ENCODE results near the gene NTNG1. TPM values are rescaled to one million over a fixed set of nuclear protein-coding genes. Genes with fewer than 3 reads are reported as not detected.

NTNG1 gene
- total RNA-seq, 2 donors from 2014 or later, result not detected

GRCh38 chr1:107298526-107298925 is 157.7 kb downstream of the NTNG1 start:
- no peak for ATAC-seq
- H3K4me3 Mint-ChIP-seq, result no peak overlapping the region
- peaks cover 7% of the 10 kb centered on the region for H3K27me3 Mint-ChIP-seq
- H3K9me3 ChIP-seq (ENCODE audit: control insufficient read depth, low read length, poor library complexity, severe bottlenecking), result no peaks in the 10 kb centered on the region
- no peaks in the 10 kb centered on the region for H3K4me1 Mint-ChIP-seq
- DNase-seq, result no peak
- peaks cover 2% of the 10 kb centered on the region for H3K36me3 Mint-ChIP-seq (ENCODE audit: low read depth)
- H3K27ac Mint-ChIP-seq, result no peak overlapping the region

GRCh38 chr1:107299521-107299920 is 158.7 kb downstream of the NTNG1 start:
- DNase-seq (no peak), ATAC-seq (no peak)
- no peak overlapping the region for H3K27ac Mint-ChIP-seq
- no peak overlapping the region for H3K4me3 Mint-ChIP-seq
- no peaks in the 10 kb centered on the region for H3K4me1 Mint-ChIP-seq
- peaks cover 7% of the 10 kb centered on the region for H3K27me3 Mint-ChIP-seq
- H3K36me3 Mint-ChIP-seq (ENCODE audit: low read depth), result peaks cover 2% of the 10 kb centered on the region
- no peaks in the 10 kb centered on the region for H3K9me3 ChIP-seq (ENCODE audit: control insufficient read depth, low read length, poor library complexity, severe bottlenecking)

- no peaks in the 10 kb centered on the region for H3K36me3 Mint-ChIP-seq (ENCODE audit: low read depth)
- no peak overlapping the region for H3K27ac Mint-ChIP-seq
- no peaks in the 10 kb centered on the region for H3K27me3 Mint-ChIP-seq
- DNase-seq (no peak), ATAC-seq (no peak)
- no peak overlapping the region for H3K4me3 Mint-ChIP-seq
- no peaks in the 10 kb centered on the region for H3K9me3 ChIP-seq (ENCODE audit: control insufficient read depth, low read length, poor library complexity, severe bottlenecking)
- no peaks in the 10 kb centered on the region for H3K4me1 Mint-ChIP-seq
Observed at GRCh38 chr1:107309962-107310361, 169.1 kb downstream of the NTNG1 start.

GRCh38 chr1:107315652-107316051 is 174.8 kb downstream of the NTNG1 start:
- no peaks in the 10 kb centered on the region for H3K9me3 ChIP-seq (ENCODE audit: control insufficient read depth, low read length, poor library complexity, severe bottlenecking)
- peaks cover 2% of the 10 kb centered on the region for H3K27me3 Mint-ChIP-seq
- H3K36me3 Mint-ChIP-seq (ENCODE audit: low read depth), result no peaks in the 10 kb centered on the region
- no peak overlapping the region for H3K4me3 Mint-ChIP-seq
- DNase-seq (no peak), ATAC-seq (no peak)
- no peak overlapping the region for H3K27ac Mint-ChIP-seq
- H3K4me1 Mint-ChIP-seq, result no peaks in the 10 kb centered on the region

DNA sequence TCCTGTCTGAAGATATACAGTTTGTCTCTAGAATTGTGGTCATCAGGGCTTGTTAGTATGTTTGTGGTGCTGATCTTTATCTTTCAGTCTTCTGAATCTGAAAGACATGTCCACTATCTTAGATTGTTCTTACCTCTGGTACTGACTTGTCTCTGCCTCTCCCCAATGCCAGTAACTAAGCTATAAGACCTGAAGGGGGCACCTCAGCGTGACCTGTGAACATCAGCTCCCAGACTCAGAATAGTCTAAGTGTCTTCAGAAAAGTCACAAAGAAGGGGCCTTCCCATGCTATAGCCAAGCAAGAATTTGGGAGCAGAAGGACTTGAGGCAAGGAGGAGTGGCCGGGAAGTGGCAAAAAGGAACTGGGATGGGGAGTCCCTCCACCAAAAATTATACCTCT is 178.1 kb downstream of the NTNG1 start:
- H3K9me3 ChIP-seq (ENCODE audit: control insufficient read depth, low read length, poor library complexity, severe bottlenecking), result no peaks in the 10 kb centered on the region
- no peak for ATAC-seq
- no peaks in the 10 kb centered on the region for H3K36me3 Mint-ChIP-seq (ENCODE audit: low read depth)
- no peak for DNase-seq
- H3K27ac Mint-ChIP-seq, result no peak overlapping the region
- no peaks in the 10 kb centered on the region for H3K4me1 Mint-ChIP-seq
- H3K27me3 Mint-ChIP-seq, result peaks cover 6% of the 10 kb centered on the region
- no peak overlapping the region for H3K4me3 Mint-ChIP-seq

- Mint-ChIP-seq H3K4me3 (no peak overlapping the region), H3K36me3 (ENCODE audit: low read depth) (no peaks in the 10 kb centered on the region), H3K27ac (no peak overlapping the region), H3K27me3 (peaks cover 6% of the 10 kb centered on the region), H3K4me1 (no peaks in the 10 kb centered on the region)
- ATAC-seq (no peak), DNase-seq (no peak)
- no peaks in the 10 kb centered on the region for H3K9me3 ChIP-seq (ENCODE audit: control insufficient read depth, low read length, poor library complexity, severe bottlenecking)
Observed at GRCh38 chr1:107323784-107324183, 182.9 kb downstream of the NTNG1 start.

GRCh38 chr1:107326824-107327445 is 186.1 kb downstream of the NTNG1 start:
- DNase-seq (no peak), ATAC-seq (no peak)
- Mint-ChIP-seq H3K36me3 (ENCODE audit: low read depth) (no peaks in the 10 kb centered on the region), H3K27me3 (peaks cover 4% of the 10 kb centered on the region), H3K27ac (no peak overlapping the region), H3K4me3 (no peak overlapping the region), H3K4me1 (no peaks in the 10 kb centered on the region)
- no peaks in the 10 kb centered on the region for H3K9me3 ChIP-seq (ENCODE audit: control insufficient read depth, low read length, poor library complexity, severe bottlenecking)

GRCh38 chr1:107327446-107327845 is 186.6 kb downstream of the NTNG1 start:
- DNase-seq, result no peak
- Mint-ChIP-seq H3K4me3 (no peak overlapping the region), H3K36me3 (ENCODE audit: low read depth) (no peaks in the 10 kb centered on the region), H3K27ac (no peak overlapping the region), H3K27me3 (peaks cover 4% of the 10 kb centered on the region), H3K4me1 (no peaks in the 10 kb centered on the region)
- H3K9me3 ChIP-seq (ENCODE audit: control insufficient read depth, low read length, poor library complexity, severe bottlenecking), result no peaks in the 10 kb centered on the region
- no peak for ATAC-seq

GRCh38 chr1:107328087-107328486 is 187.2 kb downstream of the NTNG1 start:
- H3K9me3 ChIP-seq (ENCODE audit: control insufficient read depth, low read length, poor library complexity, severe bottlenecking), result no peaks in the 10 kb centered on the region
- Mint-ChIP-seq H3K4me1 (no peaks in the 10 kb centered on the region), H3K36me3 (ENCODE audit: low read depth) (no peaks in the 10 kb centered on the region), H3K4me3 (no peak overlapping the region), H3K27me3 (peaks cover 4% of the 10 kb centered on the region), H3K27ac (no peak overlapping the region)
- DNase-seq (no peak), ATAC-seq (no peak)

GRCh38 chr1:107339775-107340174 is 198.9 kb downstream of the NTNG1 start:
- H3K9me3 ChIP-seq (ENCODE audit: control insufficient read depth, low read length, poor library complexity, severe bottlenecking), result no peaks in the 10 kb centered on the region
- no peaks in the 10 kb centered on the region for H3K4me1 Mint-ChIP-seq
- no peak for ATAC-seq
- H3K36me3 Mint-ChIP-seq (ENCODE audit: low read depth), result no peaks in the 10 kb centered on the region
- DNase-seq, result no peak
- peaks cover 8% of the 10 kb centered on the region for H3K27me3 Mint-ChIP-seq
- H3K27ac Mint-ChIP-seq, result no peak overlapping the region
- no peak overlapping the region for H3K4me3 Mint-ChIP-seq

- H3K27ac Mint-ChIP-seq, result no peak overlapping the region
- ATAC-seq (no peak), DNase-seq (no peak)
- H3K36me3 Mint-ChIP-seq (ENCODE audit: low read depth), result no peaks in the 10 kb centered on the region
- H3K4me1 Mint-ChIP-seq, result no peaks in the 10 kb centered on the region
- H3K4me3 Mint-ChIP-seq, result no peak overlapping the region
- H3K27me3 Mint-ChIP-seq, result peaks cover 8% of the 10 kb centered on the region
- no peaks in the 10 kb centered on the region for H3K9me3 ChIP-seq (ENCODE audit: control insufficient read depth, low read length, poor library complexity, severe bottlenecking)
Observed at GRCh38 chr1:107342316-107342715, 201.5 kb downstream of the NTNG1 start.

DNA sequence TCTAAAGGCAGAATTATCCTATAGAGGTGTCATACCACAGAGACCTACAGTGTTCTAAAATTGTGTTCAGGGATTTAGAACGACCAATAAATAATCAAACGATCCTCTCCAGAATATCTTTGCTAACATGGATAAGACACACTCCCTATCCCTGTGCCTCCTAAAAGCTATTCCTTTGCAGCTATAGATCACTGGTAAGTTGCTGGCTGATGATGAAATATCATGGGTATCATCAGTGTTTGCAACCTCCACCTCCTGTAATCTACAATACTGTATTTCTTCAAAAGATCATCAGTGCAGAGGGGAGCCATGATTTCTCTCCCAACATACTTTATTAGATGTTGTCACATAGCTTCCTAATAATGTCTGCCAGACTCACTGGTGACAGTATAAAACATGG is 201.9 kb downstream of the NTNG1 start:
- no peaks in the 10 kb centered on the region for H3K36me3 Mint-ChIP-seq (ENCODE audit: low read depth)
- ATAC-seq, result no peak
- no peak overlapping the region for H3K27ac Mint-ChIP-seq

DNA sequence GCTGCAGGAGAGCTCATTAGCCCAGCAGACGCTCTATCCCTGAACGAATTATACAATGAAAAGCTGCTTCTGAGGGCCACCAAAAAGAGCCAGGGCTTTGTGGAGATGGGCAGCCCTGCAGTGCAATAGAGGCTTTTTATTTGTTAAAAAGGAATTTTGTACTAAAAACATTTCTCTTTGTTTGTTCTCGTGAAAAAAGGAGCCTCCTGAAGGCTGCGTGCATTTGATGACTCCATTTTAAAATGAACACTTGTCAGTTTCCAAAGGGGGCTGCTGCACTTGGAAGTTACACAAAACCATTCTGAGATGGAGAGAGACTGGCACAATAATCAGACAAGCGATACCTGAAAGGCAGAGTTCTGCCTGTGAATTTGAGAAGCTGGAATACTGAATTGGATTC is 202.8 kb downstream of the NTNG1 start:
- H3K4me1 Mint-ChIP-seq, result no peaks in the 10 kb centered on the region
- H3K4me3 Mint-ChIP-seq, result no peak overlapping the region
- no peak for ATAC-seq

More for the DNA sequence above, 201.9 kb downstream of the NTNG1 start:
- Mint-ChIP-seq H3K27me3 (peaks cover 8% of the 10 kb centered on the region), H3K4me1 (no peaks in the 10 kb centered on the region), H3K4me3 (no peak overlapping the region)
- H3K9me3 ChIP-seq (ENCODE audit: control insufficient read depth, low read length, poor library complexity, severe bottlenecking), result no peaks in the 10 kb centered on the region
- DNase-seq, result no peak

GRCh38 chr1:107344268-107344760 is 203.5 kb downstream of the NTNG1 start:
- Mint-ChIP-seq H3K27me3 (peaks cover 8% of the 10 kb centered on the region), H3K4me3 (no peak overlapping the region), H3K36me3 (ENCODE audit: low read depth) (no peaks in the 10 kb centered on the region), H3K27ac (no peak overlapping the region), H3K4me1 (no peaks in the 10 kb centered on the region)
- H3K9me3 ChIP-seq (ENCODE audit: control insufficient read depth, low read length, poor library complexity, severe bottlenecking), result no peaks in the 10 kb centered on the region
- DNase-seq (no peak), ATAC-seq (no peak)

More for the DNA sequence above, 202.8 kb downstream of the NTNG1 start:
- H3K9me3 ChIP-seq (ENCODE audit: control insufficient read depth, low read length, poor library complexity, severe bottlenecking), result no peaks in the 10 kb centered on the region
- no peak for DNase-seq
- Mint-ChIP-seq H3K27ac (no peak overlapping the region), H3K27me3 (peaks cover 8% of the 10 kb centered on the region), H3K36me3 (ENCODE audit: low read depth) (no peaks in the 10 kb centered on the region)
